ENCODE results near the gene KRT77. TPM values are rescaled to one million over a fixed set of nuclear protein-coding genes. Genes with fewer than 3 reads are reported as not detected.

KRT77 gene
- total and polyA plus RNA-seq, 10 of the 15 experiments (the other 5 are each of a cell fraction or from before 2014, with no cell fraction given), result not detected

GRCh38 chr12:52715416-52715815 is 12.1 kb upstream of the KRT77 start:
- H3K4me3 ChIP-seq, result no peak overlapping the region
- SMC1A ChIA-PET (ENCODE audit: uncharacterized antibody, unreplicated experiment), result no interaction called here
- ATAC-seq (no peak), FAIRE-seq (no peak), DNase-seq (ENCODE audit: low read depth, low spot score) (no peak)
- no peaks in the 10 kb centered on the region for H4K20me1 ChIP-seq (ENCODE audit: control insufficient read depth, insufficient read depth)
- no peaks in the 10 kb centered on the region for H3K79me2 ChIP-seq (ENCODE audit: control insufficient read depth, insufficient read depth, low read length)
- H3K9ac ChIP-seq (ENCODE audit: control insufficient read depth, insufficient read depth, low read length), result no peak overlapping the region
- intact Hi-C loops (cut with micrococcal nuclease; ENCODE audit: unreplicated experiment) (no loop called here), in situ Hi-C loops (cut with MboI) (no loop called here)
- no TSS peak for BruUV-seq (replicated peaks)
- no peak overlapping the region for H3K4me2 ChIP-seq (ENCODE audit: control insufficient read depth, insufficient read depth)
- no peak overlapping the region for H2AFZ ChIP-seq (ENCODE audit: control insufficient read depth, low read depth, low read length)
- H3K27me3 ChIP-seq (replicated peaks in 1 of 2; ENCODE audit: control insufficient read depth in 2 of 2, insufficient read depth in 2 of 2, low read length in 1 of 2), result peaks cover 3 to 8% of the 10 kb centered on the region in 2 experiments; a peak in 3 of 4 replicates
- TF ChIP-seq HDAC2 (IDR thresholded peaks at IDR 0.05) (no peak), ATF7 (IDR thresholded peaks at IDR 0.05; ENCODE audit: low read depth) (no peak), TCF7 (IDR thresholded peaks at IDR 0.05; ENCODE audit: borderline replicate concordance) (no peak), BACH1 (IDR thresholded peaks at IDR 0.05; ENCODE audit: borderline replicate concordance) (no peak), NR2F1 (conservative IDR thresholded peaks at IDR 0.05) (no peak), ZBTB33 (IDR thresholded peaks at IDR 0.05) (no peak), JUND (IDR thresholded peaks at IDR 0.05; ENCODE audit: low read depth, low read length) (no peak), ZSCAN29 (IDR thresholded peaks at IDR 0.05) (no peak), MEF2A (IDR thresholded peaks at IDR 0.05; ENCODE audit: insufficient read depth, low read depth, low read length) (no peak), EP300 (IDR thresholded peaks at IDR 0.05; ENCODE audit: borderline replicate concordance in 1 of 2, control insufficient read depth in 1 of 2, low read depth in 2 of 2, low read length in 2 of 2) (no peak), LARP7 (IDR thresholded peaks at IDR 0.05) (no peak), PAX8 (IDR thresholded peaks at IDR 0.05) (no peak), EZH2 (IDR thresholded peaks at IDR 0.05; ENCODE audit: borderline replicate concordance, control insufficient read depth, low read depth, low read length) (no peak), ATF3 (IDR thresholded peaks at IDR 0.05; ENCODE audit: borderline replicate concordance, extremely low read depth, low read depth, low read length) (no peak), CBX5 (IDR thresholded peaks at IDR 0.05; ENCODE audit: low read depth) (no peak), BCL11A (IDR thresholded peaks at IDR 0.05; ENCODE audit: low read depth, low read length) (no peak)
- TF ChIP-seq, protein P1, sequence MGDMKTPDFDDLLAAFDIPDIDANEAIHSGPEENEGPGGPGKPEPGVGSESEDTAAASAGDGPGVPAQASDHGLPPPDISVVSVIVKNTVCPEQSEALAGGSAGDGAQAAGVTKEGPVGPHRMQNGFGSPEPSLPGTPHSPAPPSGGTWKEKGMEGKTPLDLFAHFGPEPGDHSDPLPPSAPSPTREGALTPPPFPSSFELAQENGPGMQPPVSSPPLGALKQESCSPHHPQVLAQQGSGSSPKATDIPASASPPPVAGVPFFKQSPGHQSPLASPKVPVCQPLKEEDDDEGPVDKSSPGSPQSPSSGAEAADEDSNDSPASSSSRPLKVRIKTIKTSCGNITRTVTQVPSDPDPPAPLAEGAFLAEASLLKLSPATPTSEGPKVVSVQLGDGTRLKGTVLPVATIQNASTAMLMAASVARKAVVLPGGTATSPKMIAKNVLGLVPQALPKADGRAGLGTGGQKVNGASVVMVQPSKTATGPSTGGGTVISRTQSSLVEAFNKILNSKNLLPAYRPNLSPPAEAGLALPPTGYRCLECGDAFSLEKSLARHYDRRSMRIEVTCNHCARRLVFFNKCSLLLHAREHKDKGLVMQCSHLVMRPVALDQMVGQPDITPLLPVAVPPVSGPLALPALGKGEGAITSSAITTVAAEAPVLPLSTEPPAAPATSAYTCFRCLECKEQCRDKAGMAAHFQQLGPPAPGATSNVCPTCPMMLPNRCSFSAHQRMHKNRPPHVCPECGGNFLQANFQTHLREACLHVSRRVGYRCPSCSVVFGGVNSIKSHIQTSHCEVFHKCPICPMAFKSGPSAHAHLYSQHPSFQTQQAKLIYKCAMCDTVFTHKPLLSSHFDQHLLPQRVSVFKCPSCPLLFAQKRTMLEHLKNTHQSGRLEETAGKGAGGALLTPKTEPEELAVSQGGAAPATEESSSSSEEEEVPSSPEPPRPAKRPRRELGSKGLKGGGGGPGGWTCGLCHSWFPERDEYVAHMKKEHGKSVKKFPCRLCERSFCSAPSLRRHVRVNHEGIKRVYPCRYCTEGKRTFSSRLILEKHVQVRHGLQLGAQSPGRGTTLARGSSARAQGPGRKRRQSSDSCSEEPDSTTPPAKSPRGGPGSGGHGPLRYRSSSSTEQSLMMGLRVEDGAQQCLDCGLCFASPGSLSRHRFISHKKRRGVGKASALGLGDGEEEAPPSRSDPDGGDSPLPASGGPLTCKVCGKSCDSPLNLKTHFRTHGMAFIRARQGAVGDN (IDR thresholded peaks at IDR 0.05), result no peak
- TF ChIP-seq, protein P2, sequence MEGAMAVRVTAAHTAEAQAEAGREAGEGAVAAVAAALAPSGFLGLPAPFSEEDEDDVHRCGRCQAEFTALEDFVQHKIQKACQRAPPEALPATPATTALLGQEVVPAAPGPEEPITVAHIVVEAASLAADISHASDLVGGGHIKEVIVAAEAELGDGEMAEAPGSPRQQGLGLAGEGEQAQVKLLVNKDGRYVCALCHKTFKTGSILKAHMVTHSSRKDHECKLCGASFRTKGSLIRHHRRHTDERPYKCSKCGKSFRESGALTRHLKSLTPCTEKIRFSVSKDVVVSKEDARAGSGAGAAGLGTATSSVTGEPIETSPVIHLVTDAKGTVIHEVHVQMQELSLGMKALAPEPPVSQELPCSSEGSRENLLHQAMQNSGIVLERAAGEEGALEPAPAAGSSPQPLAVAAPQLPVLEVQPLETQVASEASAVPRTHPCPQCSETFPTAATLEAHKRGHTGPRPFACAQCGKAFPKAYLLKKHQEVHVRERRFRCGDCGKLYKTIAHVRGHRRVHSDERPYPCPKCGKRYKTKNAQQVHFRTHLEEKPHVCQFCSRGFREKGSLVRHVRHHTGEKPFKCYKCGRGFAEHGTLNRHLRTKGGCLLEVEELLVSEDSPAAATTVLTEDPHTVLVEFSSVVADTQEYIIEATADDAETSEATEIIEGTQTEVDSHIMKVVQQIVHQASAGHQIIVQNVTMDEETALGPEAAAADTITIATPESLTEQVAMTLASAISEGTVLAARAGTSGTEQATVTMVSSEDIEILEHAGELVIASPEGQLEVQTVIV (IDR thresholded peaks at IDR 0.05; ENCODE audit: borderline replicate concordance, partially characterized antibody), result no peak
- H3K27ac ChIP-seq (ENCODE audit: control insufficient read depth, insufficient read depth), result no peak overlapping the region
- no peaks in the 10 kb centered on the region for H3K9me3 ChIP-seq (replicated peaks; ENCODE audit: control insufficient read depth, insufficient read depth, low read length)
- POLR2A ChIA-PET, result no interaction called here
- WGBS (ENCODE audit: insufficient coverage, insufficient replicate concordance, low lambda C conversion rate, missing lambda C conversion rate), result 59% methylated on average over 14 of the region's 14 CpGs
- RAD21 ChIA-PET (ENCODE audit: unreplicated experiment), result no interaction called here
- no peaks in the 10 kb centered on the region for H3K4me1 ChIP-seq (ENCODE audit: control insufficient read depth, insufficient read depth, low read length)
- no peaks in the 10 kb centered on the region for H3K36me3 ChIP-seq (ENCODE audit: control insufficient read depth in 2 of 2, insufficient read depth in 2 of 2, low read length in 1 of 2)
- CTCF ChIA-PET, result interaction anchor here (0.6 kb wide), 1 partner anchor 76 kb away, joined by 3 read pairs; no protein-coding TSS in a partner anchor

All from GM12878 (cell line).